A549 (cell line): ENCODE measurements around the gene CTNNA1. TPM values are rescaled to one million over a fixed set of nuclear protein-coding genes. Genes with fewer than 3 reads are reported as not detected.

Experiments
- ATAC-seq, 2 experiments: fragments of 200-7000 bp in 1 of 2; fragments of >200 bp in 1 of 2; cut with Nextera tagmentation in 1 of 2; cut with Tn5 transposase in 1 of 2; 3 replicates each; pipeline versions ENCODE4 v1.8.0 to v1.9.1; 2018 to 2020; ENCODE audit warnings: mild to moderate bottlenecking in 1 of 2, moderate library complexity in 1 of 2
- CTCF ChIA-PET: fragments of 300-600 bp; sonication (Branson Sonifier 250); formaldehyde crosslinking; extraction: SDS; loops from one replicate; lab custom pipeline; 2021; ENCODE audit warnings: antibody characterized with exemption, inconsistent platforms; lab: Yijun Ruan, JAX
- POLR2A ChIA-PET: fragments of 350-600 bp; formaldehyde crosslinking; extraction: SDS; loops from one replicate; lab custom pipeline; 2021; ENCODE audit warnings: antibody characterized with exemption, inconsistent platforms; lab: Yijun Ruan, JAX
- DNase-seq, 2 experiments: peaks; one replicate each; pipeline versions ENCODE4 v3.0.0 to v3.0.0-alpha.2; 2011 to 2016; ENCODE audit warnings: low read depth in 1 of 2, low spot score in 1 of 2
- FAIRE-seq: peaks from 2 replicates; lab custom pipeline; 2011; peaks lifted over from hg19 to GRCh38; lab: Jason Lieb, UNC
- H3K27ac ChIP-seq, 2 experiments: fragments of >200 bp; sonication (Bioruptor Twin); formaldehyde crosslinking; 3 replicates each; pipeline ENCODE4 v1.5.1; 2016 to 2017
- H3K4me1 ChIP-seq: fragments of >200 bp; sonication (Bioruptor Twin); formaldehyde crosslinking; 3 replicates; pipeline ENCODE4 v1.6.1; 2016
- H3K4me2 ChIP-seq: fragments of >200 bp; sonication (Bioruptor Twin); formaldehyde crosslinking; 3 replicates; pipeline ENCODE4 v1.6.1; 2016
- H3K4me3 ChIP-seq: fragments of >200 bp; sonication (Bioruptor Twin); formaldehyde crosslinking; 3 replicates; pipeline ENCODE4 v1.5.1; 2016
- H3K9me3 ChIP-seq: fragments of >200 bp; sonication (Bioruptor Twin); formaldehyde crosslinking; 3 replicates; pipeline ENCODE4 v1.6.1; 2016
- EHMT2 ChIP-seq: fragments of 200-600 bp; sonication (generic); IDR thresholded peaks from 2 replicates; pipeline ENCODE4 v1.6.1; 2016; ENCODE audit warnings: antibody characterized with exemption, low read depth, mild to moderate bottlenecking, moderate library complexity
- EP300 ChIP-seq, 2 experiments: fragments of >200 bp; sonication (Bioruptor Twin); formaldehyde crosslinking; IDR thresholded peaks; 2 replicates in 1 of 2; 3 replicates in 1 of 2; pipeline ENCODE4 v1.6.1; 2016 to 2017
- ESRRA ChIP-seq: fragments of 150-350 bp; IDR thresholded peaks from 2 replicates; pipeline ENCODE4 v1.6.1; 2014; ENCODE audit warnings: mild to moderate bottlenecking, low read length, borderline replicate concordance
- FOSL2 ChIP-seq, 2 experiments: fragments of 450-650 bp in 1 of 2; fragments of >200 bp in 1 of 2; sonication (Bioruptor Twin) in 1 of 2; formaldehyde crosslinking; IDR thresholded peaks; 2 replicates each; pipeline versions ENCODE4 v1.5.0 to v1.6.1; 2016 to 2020; ENCODE audit warnings: mild to moderate bottlenecking in 1 of 2, moderate library complexity in 1 of 2
- FOXS1 ChIP-seq: fragments of 250-450 bp; sonication (Bioruptor Pico); IDR thresholded peaks from 2 replicates; pipeline ENCODE4 v1.5.0; 2020; ENCODE audit warnings: mild to moderate bottlenecking, moderate library complexity
- GATA3 ChIP-seq: IDR thresholded peaks from 2 replicates; pipeline ENCODE4 v1.6.1; 2012; ENCODE audit warnings: borderline replicate concordance
- HOXA7 ChIP-seq: fragments of 250-450 bp; sonication (Bioruptor Pico); IDR thresholded peaks from 2 replicates; pipeline ENCODE4 v1.5.0; 2020; ENCODE audit warnings: mild to moderate bottlenecking, moderate library complexity
- JUNB ChIP-seq: fragments of >200 bp; sonication (Bioruptor Twin); formaldehyde crosslinking; IDR thresholded peaks from 2 replicates; pipeline ENCODE4 v1.6.1; 2016
- KDM1A ChIP-seq: fragments of 200-600 bp; sonication (generic); IDR thresholded peaks from 2 replicates; pipeline ENCODE4 v1.6.1; 2016; ENCODE audit warnings: low read depth, mild to moderate bottlenecking
- KDM5A ChIP-seq: fragments of 200-600 bp; sonication (generic); IDR thresholded peaks from 2 replicates; pipeline ENCODE4 v1.6.1; 2016; ENCODE audit warnings: antibody characterized with exemption, mild to moderate bottlenecking
- MYC ChIP-seq: IDR thresholded peaks from 2 replicates; pipeline ENCODE4 v1.6.1; 2012; ENCODE audit warnings: mild to moderate bottlenecking, inconsistent platforms, low read length, improper control_type of control experiment, borderline replicate concordance
- NFE2L2 ChIP-seq: fragments of 150-350 bp; conservative IDR thresholded peaks from 2 replicates; pipeline ENCODE4 v1.6.1; 2014; ENCODE audit warnings: low read length
- NPAS2 ChIP-seq: fragments of 250-450 bp; sonication (Bioruptor Pico); IDR thresholded peaks from 2 replicates; pipeline ENCODE4 v1.8.0; 2022; ENCODE audit warnings: mild to moderate bottlenecking, moderate library complexity, borderline replicate concordance
- NR3C1 ChIP-seq: fragments of >200 bp; sonication (Bioruptor Twin); formaldehyde crosslinking; IDR thresholded peaks from 3 replicates; pipeline ENCODE4 v1.6.1; 2017
- PHF8 ChIP-seq: fragments of 200-600 bp; sonication (generic); IDR thresholded peaks from 2 replicates; pipeline ENCODE4 v1.6.1; 2016; ENCODE audit warnings: low read depth, mild to moderate bottlenecking, antibody characterized with exemption, moderate library complexity, borderline replicate concordance
- POLR2A ChIP-seq: IDR thresholded peaks from 2 replicates; pipeline ENCODE4 v1.6.1; 2012; ENCODE audit warnings: mild to moderate bottlenecking, low read length
- POLR2AphosphoS2 ChIP-seq: conservative IDR thresholded peaks from 2 replicates; pipeline ENCODE4 v1.6.1; 2012; ENCODE audit warnings: low read length, improper control_type of control experiment, inconsistent platforms
- RAD21 ChIP-seq, 2 experiments: fragments of >200 bp in 1 of 2; sonication (Bioruptor Twin) in 1 of 2; formaldehyde crosslinking in 1 of 2; IDR thresholded peaks in 1 of 2; conservative IDR thresholded peaks in 1 of 2; 2 replicates in 1 of 2; 3 replicates in 1 of 2; pipeline ENCODE4 v1.6.1; 2012 to 2018; ENCODE audit warnings: inconsistent platforms in 1 of 2
- RNF2 ChIP-seq: fragments of 200-600 bp; sonication (generic); IDR thresholded peaks from 2 replicates; pipeline ENCODE4 v1.6.1; 2016; ENCODE audit warnings: low read depth, mild to moderate bottlenecking, antibody characterized with exemption, moderate library complexity, borderline replicate concordance
- SMC3 ChIP-seq: fragments of >200 bp; sonication (Bioruptor Twin); formaldehyde crosslinking; IDR thresholded peaks from 3 replicates; pipeline ENCODE4 v1.6.1; 2018; ENCODE audit warnings: inconsistent platforms
- TFCP2L1 ChIP-seq: fragments of 250-450 bp; sonication (Bioruptor Pico); IDR thresholded peaks from 2 replicates; pipeline ENCODE4 v1.5.0; 2021; ENCODE audit warnings: mild to moderate bottlenecking
- ZSCAN20 ChIP-seq: fragments of 250-450 bp; sonication (Bioruptor Pico); IDR thresholded peaks from 2 replicates; pipeline ENCODE4 v1.8.0; 2022; ENCODE audit warnings: mild to moderate bottlenecking, moderate library complexity
- WGBS: methylation state at CpG from one replicate; pipeline ENCODE4 v1.1.6; 2017; ENCODE audit errors: missing lambda C conversion rate; 5-methylcytosine and 5-hydroxymethylcytosine counted together
- polyA plus RNA-seq, 4 experiments: library from polyadenylated mRNA; depleted of rRNA in 3 of 4; stranded (reverse); fragments of >200 nt; fragmentation: RNase III in 1 of 4; extraction: RNeasy Plus Mini Kit Qiagen cat#74134 plus additional on column Dnase treatment in 1 of 4; gene quantifications; 2 replicates in 3 of 4; 3 replicates in 1 of 4; pipeline ENCODE4 v1.2.3, GENCODE V29; 2011 to 2017
- TF ChIP-seq, protein P1 (sequence below): IDR thresholded peaks from 2 replicates; pipeline ENCODE4 v1.6.1; 2012
- TF ChIP-seq, protein P2 (sequence below): fragments of 250-450 bp; sonication (Bioruptor Pico); IDR thresholded peaks from 2 replicates; pipeline ENCODE4 v1.5.0; 2021; ENCODE audit warnings: mild to moderate bottlenecking, moderate library complexity, borderline replicate concordance
- TF ChIP-seq, protein P3 (sequence below): fragments of 250-450 bp; sonication (Bioruptor Pico); IDR thresholded peaks from 2 replicates; pipeline ENCODE4 v1.5.0; 2020; ENCODE audit warnings: low read depth, mild to moderate bottlenecking, moderate library complexity

CTNNA1 gene
- polyA plus RNA-seq, 2 of the 4 experiments (the other 2 are of a cell fraction) = 154 to 184 TPM

DNA sequence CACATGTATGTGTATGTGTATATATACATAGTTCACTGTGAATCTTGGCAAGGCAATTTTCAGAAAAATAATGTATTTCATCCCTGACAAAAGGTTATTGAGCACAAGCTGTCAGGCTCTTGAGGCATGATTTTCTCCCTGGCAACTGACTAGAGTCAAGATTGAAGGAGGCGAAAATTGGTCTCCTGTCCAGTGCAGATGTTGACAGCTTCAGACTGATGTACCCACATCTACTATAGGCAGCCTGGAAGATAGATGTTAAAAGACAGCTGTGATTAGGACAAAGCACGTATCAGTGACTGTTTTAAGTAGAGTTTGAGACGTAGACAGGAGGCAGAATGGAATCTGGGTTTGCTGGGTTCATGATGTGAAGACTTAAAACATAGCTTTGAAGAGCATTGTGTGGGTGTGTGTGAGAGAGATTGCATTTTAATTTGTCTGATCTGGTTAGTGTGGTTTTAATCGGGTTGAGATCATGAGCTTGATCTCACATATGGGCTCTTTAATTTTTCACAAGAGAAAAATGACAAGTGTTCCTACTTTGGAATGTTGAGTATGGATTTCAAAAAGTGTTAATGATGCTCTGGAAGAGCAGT is 39.1 kb downstream of the CTNNA1 start:
- Histone ChIP-seq H3K9me3 (no peaks in the 10 kb centered on the region), H3K27ac (no peak overlapping the region), H3K4me3 (no peak overlapping the region), H3K4me2 (no peak overlapping the region), H3K4me1 (peaks cover 14% of the 10 kb centered on the region; the same call in 2 of the 3 replicates)
- CTCF ChIA-PET = interaction anchor here (0.7 to 1.2 kb wide), 4 partner anchors 9 to 470 kb away, joined by 3 read pairs; no protein-coding TSS in a partner anchor
- FAIRE-seq (no peak), DNase-seq (no peak), ATAC-seq (no peak)
- POLR2A ChIA-PET = no interaction called here
- 94% methylated on average over 4 of the region's 4 CpGs for WGBS
- TF ChIP-seq TFCP2L1 (CRISPR knock-in tag) (no peak), KDM5A (no peak), MYC (no peak), FOSL2 (IDR thresholded peaks at IDR 0.05) (no peak), FOSL2 (CRISPR knock-in tag; IDR thresholded peaks at IDR 0.05) (no peak), EHMT2 (no peak), FOXS1 (CRISPR knock-in tag) (no peak), PHF8 (no peak)
- TF ChIP-seq, protein P1, sequence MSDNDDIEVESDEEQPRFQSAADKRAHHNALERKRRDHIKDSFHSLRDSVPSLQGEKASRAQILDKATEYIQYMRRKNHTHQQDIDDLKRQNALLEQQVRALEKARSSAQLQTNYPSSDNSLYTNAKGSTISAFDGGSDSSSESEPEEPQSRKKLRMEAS = no peak
- TF ChIP-seq, protein P2, sequence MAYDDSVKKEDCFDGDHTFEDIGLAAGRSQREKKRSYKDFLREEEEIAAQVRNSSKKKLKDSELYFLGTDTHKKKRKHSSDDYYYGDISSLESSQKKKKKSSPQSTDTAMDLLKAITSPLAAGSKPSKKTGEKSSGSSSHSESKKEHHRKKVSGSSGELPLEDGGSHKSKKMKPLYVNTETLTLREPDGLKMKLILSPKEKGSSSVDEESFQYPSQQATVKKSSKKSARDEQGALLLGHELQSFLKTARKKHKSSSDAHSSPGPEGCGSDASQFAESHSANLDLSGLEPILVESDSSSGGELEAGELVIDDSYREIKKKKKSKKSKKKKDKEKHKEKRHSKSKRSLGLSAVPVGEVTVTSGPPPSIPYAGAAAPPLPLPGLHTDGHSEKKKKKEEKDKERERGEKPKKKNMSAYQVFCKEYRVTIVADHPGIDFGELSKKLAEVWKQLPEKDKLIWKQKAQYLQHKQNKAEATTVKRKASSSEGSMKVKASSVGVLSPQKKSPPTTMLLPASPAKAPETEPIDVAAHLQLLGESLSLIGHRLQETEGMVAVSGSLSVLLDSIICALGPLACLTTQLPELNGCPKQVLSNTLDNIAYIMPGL (CRISPR knock-in tag) = no peak

DNA sequence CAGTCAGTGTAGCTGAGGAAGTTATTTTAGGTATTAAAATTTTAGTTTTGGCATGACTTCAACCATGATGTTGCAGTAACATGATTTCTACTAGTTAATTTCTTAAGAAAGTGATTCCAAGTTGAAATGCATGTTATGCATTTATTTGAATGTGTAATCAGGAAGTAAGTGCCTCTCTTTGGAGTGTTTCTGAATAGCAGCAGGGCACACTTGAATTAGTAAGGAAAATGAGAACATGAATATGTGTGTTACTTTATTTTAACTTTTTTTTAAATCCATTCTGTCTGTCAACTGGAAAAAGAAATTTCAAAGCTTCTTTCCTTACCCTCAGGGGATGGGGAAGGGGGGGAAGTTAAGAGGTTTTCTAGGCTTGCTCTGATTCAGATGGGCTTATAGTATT is 40.4 kb downstream of the CTNNA1 start:
- FAIRE-seq = peak; percentile 32
- POLR2A ChIA-PET = no interaction called here

DNA sequence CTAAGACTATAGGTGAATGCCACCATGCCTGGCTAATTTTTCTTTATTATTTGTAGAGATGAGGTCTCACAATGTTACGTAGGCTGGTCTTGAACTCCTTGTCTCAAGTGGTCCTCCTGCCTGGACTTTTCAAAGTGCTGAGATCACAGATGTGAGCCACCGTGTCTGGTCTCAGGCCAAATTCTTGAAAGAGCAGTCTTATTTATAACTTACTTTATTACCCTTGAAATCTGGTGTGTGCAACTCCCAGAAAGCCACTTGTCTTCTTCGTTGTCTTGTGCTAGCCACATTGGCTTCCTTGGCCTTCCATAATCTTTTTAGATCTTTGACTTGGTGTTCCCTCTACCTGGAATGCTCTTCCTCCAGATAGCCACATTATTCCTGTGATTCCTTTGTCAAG is 50.1 kb downstream of the CTNNA1 start:
- FAIRE-seq = no peak
- ChIA-PET CTCF (interaction anchor here (1.0 to 1.2 kb wide), 2 partner anchors 10 to 21 kb away, joined by 3 read pairs; no protein-coding TSS in a partner anchor), POLR2A (no interaction called here)
- WGBS = 95% methylated on average over 3 of the region's 3 CpGs
- no peak for DNase-seq
- TF ChIP-seq EP300 (IDR thresholded peaks at IDR 0.05) = no peak
- Histone ChIP-seq H3K27ac (no peak overlapping the region), H3K9me3 (peaks cover 5% of the 10 kb centered on the region; the same call in 2 of the 3 replicates), H3K4me2 (no peak overlapping the region), H3K4me1 (no peaks in the 10 kb centered on the region), H3K4me3 (no peak overlapping the region)
- no peak for ATAC-seq

More for the DNA sequence above, 40.4 kb downstream of the CTNNA1 start:
- CTCF ChIA-PET = interaction anchor here (0.6 kb wide), 1 partner anchor 41 kb away, joined by 3 read pairs; no protein-coding TSS in a partner anchor
- ATAC-seq (no peak), DNase-seq (no peak)
- no peak overlapping the region for H3K27ac ChIP-seq
- no peaks in the 10 kb centered on the region for H3K9me3 ChIP-seq
- no peak overlapping the region for H3K4me2 ChIP-seq
- H3K4me3 ChIP-seq = no peak overlapping the region
- peaks cover 14% of the 10 kb centered on the region; the same call in 2 of the 3 replicates for H3K4me1 ChIP-seq
- no peak for TF ChIP-seq NPAS2 (CRISPR knock-in tag)
- no peak for TF ChIP-seq SMC3
- no peak for TF ChIP-seq EHMT2
- no peak for TF ChIP-seq PHF8

DNA sequence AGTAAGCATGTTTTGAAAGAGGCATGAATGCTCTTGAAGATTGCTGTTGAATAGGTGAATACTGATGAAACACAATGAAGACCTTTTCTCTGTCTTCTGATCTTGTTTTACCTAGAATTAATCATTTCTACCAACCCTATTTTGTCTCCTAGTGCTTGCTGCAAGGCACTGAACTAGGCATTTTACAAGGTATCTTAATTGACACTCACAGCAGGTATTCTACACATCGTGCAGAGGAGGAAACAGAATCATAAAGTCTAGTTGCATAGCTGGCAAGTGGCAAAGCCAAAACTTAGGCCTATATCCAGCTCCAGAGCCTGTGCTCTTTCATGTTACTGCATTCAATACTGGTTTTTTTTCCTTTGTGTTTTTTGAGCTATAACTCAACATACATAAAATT is 50.7 kb downstream of the CTNNA1 start:
- ChIA-PET POLR2A (no interaction called here), CTCF (no interaction called here)
- TF ChIP-seq POLR2AphosphoS2 (no peak), POLR2A (no peak), ESRRA (no peak), ZSCAN20 (CRISPR knock-in tag) (no peak), GATA3 (no peak), HOXA7 (CRISPR knock-in tag) (no peak), NFE2L2 (no peak), RAD21 (conservative IDR thresholded peaks at IDR 0.05 in 1 of 2, IDR thresholded peaks at IDR 0.05 in 1 of 2) (no peak), JUNB (no peak), NR3C1 (no peak), KDM1A (no peak), RNF2 (no peak), TFCP2L1 (CRISPR knock-in tag) (no peak)
- TF ChIP-seq, protein P3, sequence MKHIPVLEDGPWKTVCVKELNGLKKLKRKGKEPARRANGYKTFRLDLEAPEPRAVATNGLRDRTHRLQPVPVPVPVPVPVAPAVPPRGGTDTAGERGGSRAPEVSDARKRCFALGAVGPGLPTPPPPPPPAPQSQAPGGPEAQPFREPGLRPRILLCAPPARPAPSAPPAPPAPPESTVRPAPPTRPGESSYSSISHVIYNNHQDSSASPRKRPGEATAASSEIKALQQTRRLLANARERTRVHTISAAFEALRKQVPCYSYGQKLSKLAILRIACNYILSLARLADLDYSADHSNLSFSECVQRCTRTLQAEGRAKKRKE (CRISPR knock-in tag) = no peak
- H3K9me3 ChIP-seq = peaks cover 5% of the 10 kb centered on the region; the same call in 2 of the 3 replicates
- H3K4me3 ChIP-seq = no peak overlapping the region
- H3K4me2 ChIP-seq = no peak overlapping the region
- 97% methylated on average over 1 of the region's 1 CpG for WGBS
- DNase-seq (no peak), ATAC-seq (no peak), FAIRE-seq (no peak)
- H3K27ac ChIP-seq = no peak overlapping the region
- no peaks in the 10 kb centered on the region for H3K4me1 ChIP-seq
